Activated naive CD8-positive, alpha-beta T cell (primary cell): ENCODE data around the gene PHF21A.
A peak's percentile ranks its signal among the peaks of the same experiment; 100 is the strongest.
"Not testable (repeated sequence)": the region's sequence is repeated elsewhere in the genome, so short reads cannot be mapped to it uniquely, and the experiment has no call there.

ENCODE experiments used
- H3K27ac Mint-ChIP-seq: one replicate; pipeline ENCODE4 v1.8.0; 2021; ENCODE audit warnings: mixed read lengths
- H3K27me3 Mint-ChIP-seq: one replicate; pipeline ENCODE4 v1.8.0; 2021; ENCODE audit warnings: mixed read lengths
- H3K36me3 Mint-ChIP-seq: one replicate; pipeline ENCODE4 v1.8.0; 2021; ENCODE audit warnings: mixed read lengths
- H3K4me1 Mint-ChIP-seq: one replicate; pipeline ENCODE4 v1.8.0; 2021; ENCODE audit warnings: low read depth, mixed read lengths
- H3K4me3 Mint-ChIP-seq: one replicate; pipeline ENCODE4 v1.8.0; 2021; ENCODE audit warnings: mild to moderate bottlenecking, mixed read lengths
- H3K9me3 Mint-ChIP-seq: one replicate; pipeline ENCODE4 v1.8.0; 2021; ENCODE audit warnings: low read depth, mixed read lengths

The PHF21A gene

DNA sequence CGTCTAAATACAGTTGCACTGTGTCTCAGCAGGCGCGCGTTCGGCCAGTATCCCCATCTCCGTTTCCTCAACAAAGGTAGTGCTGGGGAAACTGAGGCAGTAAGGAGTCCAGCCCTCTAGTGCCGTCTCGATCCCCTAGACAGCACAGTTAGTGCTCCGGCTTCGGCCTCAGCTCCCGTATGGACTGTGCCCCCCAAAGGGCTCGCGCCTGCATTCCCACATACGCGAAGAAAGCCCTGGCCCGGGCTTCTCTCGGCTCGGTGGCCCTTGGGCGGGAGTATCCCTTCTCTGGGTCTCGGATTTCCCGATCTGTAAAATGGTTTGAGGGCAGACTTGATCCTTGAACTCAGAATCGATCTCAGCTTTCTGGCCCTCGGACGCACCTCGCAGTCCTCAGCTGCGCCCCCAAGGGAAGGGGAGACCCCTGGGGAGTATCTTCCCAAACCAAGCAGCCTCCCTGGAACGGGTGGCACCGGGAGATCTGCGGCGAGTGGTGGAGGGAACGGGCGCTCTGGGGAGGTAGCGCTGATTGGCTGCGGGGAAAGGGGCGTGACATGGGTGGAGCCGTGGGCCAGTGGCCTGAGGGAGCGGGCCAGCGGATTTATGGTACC, 202.8 kb downstream of the PHF21A start:
- peak overlapping the region; percentile 95 for H3K4me3 Mint-ChIP-seq
- peak overlapping the region; percentile 97 for H3K27ac Mint-ChIP-seq
- no peaks in the 10 kb centered on the region for H3K9me3 Mint-ChIP-seq
- H3K4me1 Mint-ChIP-seq = peaks cover 41% of the 10 kb centered on the region
- no peaks in the 10 kb centered on the region for H3K36me3 Mint-ChIP-seq
- no peaks in the 10 kb centered on the region for H3K27me3 Mint-ChIP-seq

- H3K36me3 Mint-ChIP-seq = no peaks in the 10 kb centered on the region
- peak within 1 kb of the TSS; percentile 97 for H3K27ac Mint-ChIP-seq
- no peaks in the 10 kb centered on the region for H3K27me3 Mint-ChIP-seq
- H3K4me3 Mint-ChIP-seq = peak within 1 kb of the TSS; percentile 95
- no peaks in the 10 kb centered on the region for H3K9me3 Mint-ChIP-seq
- H3K4me1 Mint-ChIP-seq = peaks cover 37% of the 10 kb centered on the region
These were observed 203.5 kb downstream of the PHF21A start, which contains the start of gene PEX16 for GRCh38 chr11:45917623-45918330. Gene PEX16 (minus strand): TSS chr11:45917877. CDS start chr11:45917811, 66 bp downstream.

- H3K4me1 Mint-ChIP-seq = peaks cover 37% of the 10 kb centered on the region
- H3K27me3 Mint-ChIP-seq = no peaks in the 10 kb centered on the region
- H3K4me3 Mint-ChIP-seq = peak overlapping the region; percentile 95
- H3K36me3 Mint-ChIP-seq = no peaks in the 10 kb centered on the region
- H3K9me3 Mint-ChIP-seq = no peaks in the 10 kb centered on the region
- H3K27ac Mint-ChIP-seq = peak overlapping the region; percentile 97
These were observed 204.0 kb downstream of the PHF21A start for GRCh38 chr11:45917286-45917622.

- no peaks in the 10 kb centered on the region for H3K9me3 Mint-ChIP-seq
- H3K36me3 Mint-ChIP-seq = no peaks in the 10 kb centered on the region
- H3K27ac Mint-ChIP-seq = no peak overlapping the region
- peaks cover 33% of the 10 kb centered on the region for H3K4me1 Mint-ChIP-seq
- H3K4me3 Mint-ChIP-seq = peak overlapping the region; percentile 20
- no peaks in the 10 kb centered on the region for H3K27me3 Mint-ChIP-seq
These were observed 205.8 kb downstream of the PHF21A start for GRCh38 chr11:45915446-45915845.

GRCh38 chr11:45913942-45914635, 207.2 kb downstream of the PHF21A start:
- H3K9me3 Mint-ChIP-seq = no peaks in the 10 kb centered on the region
- peaks cover 24% of the 10 kb centered on the region for H3K4me1 Mint-ChIP-seq
- H3K4me3 Mint-ChIP-seq = no peak overlapping the region
- H3K36me3 Mint-ChIP-seq = no peaks in the 10 kb centered on the region
- no peaks in the 10 kb centered on the region for H3K27me3 Mint-ChIP-seq
- no peak overlapping the region for H3K27ac Mint-ChIP-seq

DNA sequence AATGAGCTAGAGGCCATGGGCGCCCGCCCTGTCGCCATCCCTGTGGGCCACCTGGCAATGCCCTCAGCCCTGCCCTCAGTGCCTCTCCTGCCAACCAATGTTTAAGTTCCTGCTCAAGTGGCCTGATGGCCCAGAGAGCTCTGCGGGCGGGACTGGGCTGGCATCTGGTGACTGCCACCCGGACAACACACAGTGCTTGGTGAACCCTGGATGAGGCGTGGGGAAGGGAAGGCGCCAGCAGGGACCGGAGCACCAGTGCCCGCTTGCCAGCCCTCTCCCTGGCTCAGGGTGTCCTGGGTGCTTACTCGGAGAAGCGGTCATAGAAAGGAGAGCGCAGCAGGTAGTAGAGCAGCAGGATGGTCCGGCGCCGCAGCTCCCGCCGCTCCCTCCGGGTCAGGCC, 207.7 kb downstream of the PHF21A start:
- H3K27me3 Mint-ChIP-seq = no peaks in the 10 kb centered on the region
- no peak overlapping the region for H3K4me3 Mint-ChIP-seq
- H3K4me1 Mint-ChIP-seq = peaks cover 20% of the 10 kb centered on the region
- no peak overlapping the region for H3K27ac Mint-ChIP-seq
- no peaks in the 10 kb centered on the region for H3K36me3 Mint-ChIP-seq
- no peaks in the 10 kb centered on the region for H3K9me3 Mint-ChIP-seq

DNA sequence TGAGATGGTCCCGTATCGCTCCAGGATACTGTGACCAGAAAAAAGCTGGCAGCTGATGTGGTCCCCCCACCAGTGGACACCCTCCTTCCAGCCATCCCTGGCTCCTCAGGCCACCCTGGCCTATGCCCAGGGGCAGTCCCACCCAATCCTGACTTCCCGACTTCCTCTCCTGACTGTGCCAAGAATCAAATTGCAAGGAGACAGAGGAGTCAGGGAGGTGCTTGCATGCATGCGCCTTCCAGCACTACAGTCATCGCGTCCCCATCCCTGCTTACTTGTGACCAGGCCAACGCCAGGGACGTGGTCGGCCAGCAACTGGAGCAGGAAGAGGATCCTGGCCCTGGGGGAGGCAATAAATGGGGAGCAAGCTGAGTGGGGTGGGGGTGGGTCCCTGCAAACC, 210.6 kb downstream of the PHF21A start:
- Mint-ChIP-seq H3K4me3 (no peak overlapping the region), H3K27ac (no peak overlapping the region), H3K4me1 (peaks cover 8% of the 10 kb centered on the region), H3K36me3 (no peaks in the 10 kb centered on the region), H3K9me3 (no peaks in the 10 kb centered on the region), H3K27me3 (no peaks in the 10 kb centered on the region)

DNA sequence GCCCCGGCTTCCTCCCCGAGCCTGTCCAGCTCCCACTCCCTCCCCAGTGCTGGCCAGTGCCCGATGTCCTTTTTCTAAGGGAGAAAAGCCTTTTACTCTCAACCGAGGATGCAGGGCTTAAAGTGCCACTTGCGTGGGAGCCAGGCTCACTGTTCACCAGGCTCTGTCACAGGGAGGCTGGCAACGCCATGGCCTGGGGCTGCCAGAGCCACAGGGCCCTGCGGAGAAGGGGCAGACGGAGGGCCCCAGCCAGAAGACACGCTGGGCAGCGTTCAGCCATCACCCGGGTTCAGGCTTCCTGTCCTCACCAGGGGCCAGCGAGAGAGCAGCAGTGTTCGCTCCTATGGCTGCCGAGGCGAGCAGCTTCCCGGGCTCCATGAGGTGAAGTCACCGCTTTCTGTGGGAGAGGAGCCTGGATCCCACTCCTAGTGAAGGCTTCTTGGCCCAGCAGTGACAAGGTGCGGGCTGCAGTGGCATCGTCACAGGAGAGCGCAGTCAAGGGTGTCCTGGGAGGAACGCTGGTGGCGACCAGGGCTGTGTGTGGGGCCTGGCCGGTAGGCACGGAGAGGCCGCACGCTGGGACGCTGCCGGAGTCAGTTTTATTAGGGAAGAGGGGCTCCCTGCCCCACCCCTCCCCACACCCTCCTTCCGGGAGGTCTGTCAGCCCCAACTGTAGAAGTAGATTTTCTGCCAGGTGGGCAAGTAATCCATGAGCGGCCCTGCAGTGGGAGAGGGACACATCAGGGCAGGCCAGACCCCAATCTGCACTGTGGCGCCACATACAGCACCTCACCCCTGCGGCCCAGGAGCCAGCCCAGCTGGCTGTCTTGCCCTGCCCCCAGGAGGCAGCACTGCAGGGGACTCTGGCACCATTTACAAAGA, 211.4 kb downstream of the PHF21A start:
- no peaks in the 10 kb centered on the region for H3K9me3 Mint-ChIP-seq
- no peak overlapping the region for H3K27ac Mint-ChIP-seq
- H3K4me1 Mint-ChIP-seq = peaks cover 6% of the 10 kb centered on the region
- no peaks in the 10 kb centered on the region for H3K27me3 Mint-ChIP-seq
- no peaks in the 10 kb centered on the region for H3K36me3 Mint-ChIP-seq
- H3K4me3 Mint-ChIP-seq = no peak overlapping the region

GRCh38 chr11:45907911-45908370, 213.3 kb downstream of the PHF21A start:
- Mint-ChIP-seq H3K9me3 (no peaks in the 10 kb centered on the region), H3K4me3 (no peak overlapping the region), H3K27me3 (no peaks in the 10 kb centered on the region), H3K27ac (peak overlapping the region; percentile 3), H3K36me3 (no peaks in the 10 kb centered on the region), H3K4me1 (peaks cover 6% of the 10 kb centered on the region)

DNA sequence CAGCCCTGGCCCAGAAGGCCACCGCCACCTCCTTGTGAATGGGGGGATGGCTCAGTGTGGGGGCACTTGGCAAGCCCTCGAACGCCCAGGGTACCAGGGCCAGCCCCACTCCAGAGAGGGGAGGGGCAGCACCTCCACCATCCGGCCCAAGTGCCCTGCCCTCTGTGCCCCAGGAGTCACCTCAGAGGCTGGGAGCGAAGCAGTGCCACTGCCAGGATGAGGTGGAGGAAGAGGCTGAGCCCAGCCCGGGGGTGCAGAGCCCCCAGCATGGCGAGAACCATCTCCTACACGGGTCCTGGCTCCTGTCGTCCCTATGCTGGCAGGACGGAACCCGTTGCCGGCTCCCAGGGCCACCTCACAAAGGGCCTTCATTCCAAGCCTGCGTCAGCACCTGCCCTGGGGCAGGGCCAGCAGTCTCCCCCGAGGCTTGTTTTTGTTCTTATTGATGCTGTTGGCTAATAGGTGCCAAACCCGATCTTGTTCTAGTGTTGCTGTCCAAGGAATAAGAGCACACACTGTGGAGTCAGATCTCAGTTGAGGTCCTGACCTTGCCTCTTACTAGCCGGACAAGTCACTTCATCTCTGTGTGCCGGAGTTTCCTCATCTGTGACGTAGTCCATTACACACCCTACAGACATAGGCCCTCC, 214.2 kb downstream of the PHF21A start, which contains the start of gene FREY1:
TSS of gene FREY1 (minus strand) at position 307 of the 647 bp plus-strand sequence. CDS start at position 281, 26 bp downstream.
- H3K27me3 Mint-ChIP-seq = no peaks in the 10 kb centered on the region
- peaks cover 6% of the 10 kb centered on the region for H3K4me1 Mint-ChIP-seq
- no peaks in the 10 kb centered on the region for H3K9me3 Mint-ChIP-seq
- no peak within 1 kb of the TSS for H3K27ac Mint-ChIP-seq
- no peaks in the 10 kb centered on the region for H3K36me3 Mint-ChIP-seq
- H3K4me3 Mint-ChIP-seq = no peak within 1 kb of the TSS

DNA sequence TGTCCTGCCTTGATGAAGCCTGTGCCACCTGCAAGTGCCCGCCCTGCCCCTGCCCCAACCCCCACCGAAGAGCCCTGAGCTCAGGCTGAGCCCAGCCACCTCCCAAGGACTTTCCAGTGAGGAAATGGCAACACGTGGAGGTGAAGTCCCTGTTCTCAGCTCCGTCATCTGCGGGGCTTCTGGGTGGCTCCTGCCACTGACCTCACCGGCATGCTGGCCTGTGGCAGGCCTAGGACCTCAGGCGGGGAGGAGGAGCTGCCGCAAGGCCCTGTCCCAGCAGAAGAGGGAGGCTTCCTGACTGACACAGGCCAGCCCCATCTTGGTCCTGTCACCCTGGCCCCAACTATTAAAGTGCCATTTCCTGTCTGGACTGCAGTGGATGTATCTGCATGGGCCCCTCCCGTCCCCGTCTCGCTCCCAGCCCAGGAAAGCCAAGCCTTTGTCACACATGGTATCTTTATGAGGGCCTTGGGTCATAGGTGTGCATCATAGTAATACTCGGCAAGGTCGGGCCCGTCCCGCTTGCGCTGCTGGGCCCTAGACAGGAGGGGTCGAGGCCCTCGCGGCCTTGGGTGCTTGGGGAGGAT, 215.1 kb downstream of the PHF21A start:
- H3K4me1 Mint-ChIP-seq = peaks cover 6% of the 10 kb centered on the region
- H3K4me3 Mint-ChIP-seq = no peak overlapping the region
- H3K27ac Mint-ChIP-seq = no peak overlapping the region
- no peaks in the 10 kb centered on the region for H3K9me3 Mint-ChIP-seq
- H3K36me3 Mint-ChIP-seq = no peaks in the 10 kb centered on the region
- H3K27me3 Mint-ChIP-seq = no peaks in the 10 kb centered on the region

- not testable (repeated sequence) for H3K27ac Mint-ChIP-seq, H3K27me3 Mint-ChIP-seq, H3K4me3 Mint-ChIP-seq, H3K9me3 Mint-ChIP-seq, H3K36me3 Mint-ChIP-seq, H3K4me1 Mint-ChIP-seq
These were observed 215.7 kb downstream of the PHF21A start for GRCh38 chr11:45905576-45905975.

DNA sequence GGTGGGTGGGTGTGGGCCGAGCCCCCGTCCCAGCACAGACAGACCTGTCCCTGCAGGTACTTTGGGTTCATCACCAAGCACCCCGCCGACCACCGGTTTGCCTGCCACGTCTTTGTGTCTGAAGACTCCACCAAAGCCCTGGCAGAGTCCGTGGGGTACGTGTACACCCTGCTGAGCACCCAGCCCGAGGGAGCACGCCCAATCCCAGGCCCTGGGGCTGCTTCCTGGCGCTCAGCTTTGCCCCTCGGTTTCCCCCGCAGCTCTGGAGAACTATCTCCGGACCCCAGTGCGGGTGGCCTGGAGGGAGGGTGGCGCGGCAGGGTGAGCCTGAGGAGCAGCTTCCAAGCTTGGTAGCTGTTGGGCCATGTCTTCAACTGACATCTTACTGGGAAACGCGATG, 216.2 kb downstream of the PHF21A start:
- no peaks in the 10 kb centered on the region for H3K36me3 Mint-ChIP-seq
- H3K27me3 Mint-ChIP-seq = no peaks in the 10 kb centered on the region
- no peak overlapping the region for H3K27ac Mint-ChIP-seq
- H3K4me3 Mint-ChIP-seq = no peak overlapping the region
- peaks cover 6% of the 10 kb centered on the region for H3K4me1 Mint-ChIP-seq
- H3K9me3 Mint-ChIP-seq = no peaks in the 10 kb centered on the region
